HPDE6-E6E7 (cell line): ENCODE results near the gene HES7.
"Not testable (repeated sequence)": the region's sequence is repeated elsewhere in the genome, so short reads cannot be mapped to it uniquely, and the experiment has no call there.

Source experiments
- DNase-seq: peaks from one replicate; pipeline ENCODE4 v3.0.0; 2011; ENCODE audit warnings: missing footprints; ENCODE audit errors: extremely low spot score

The HES7 gene

GRCh38 chr17:8122924-8123694 is 797 bp downstream of the HES7 start:
- DNase-seq = no peak

GRCh38 chr17:8122422-8122923 is 1.4 kb downstream of the HES7 start:
- DNase-seq = no peak

DNA sequence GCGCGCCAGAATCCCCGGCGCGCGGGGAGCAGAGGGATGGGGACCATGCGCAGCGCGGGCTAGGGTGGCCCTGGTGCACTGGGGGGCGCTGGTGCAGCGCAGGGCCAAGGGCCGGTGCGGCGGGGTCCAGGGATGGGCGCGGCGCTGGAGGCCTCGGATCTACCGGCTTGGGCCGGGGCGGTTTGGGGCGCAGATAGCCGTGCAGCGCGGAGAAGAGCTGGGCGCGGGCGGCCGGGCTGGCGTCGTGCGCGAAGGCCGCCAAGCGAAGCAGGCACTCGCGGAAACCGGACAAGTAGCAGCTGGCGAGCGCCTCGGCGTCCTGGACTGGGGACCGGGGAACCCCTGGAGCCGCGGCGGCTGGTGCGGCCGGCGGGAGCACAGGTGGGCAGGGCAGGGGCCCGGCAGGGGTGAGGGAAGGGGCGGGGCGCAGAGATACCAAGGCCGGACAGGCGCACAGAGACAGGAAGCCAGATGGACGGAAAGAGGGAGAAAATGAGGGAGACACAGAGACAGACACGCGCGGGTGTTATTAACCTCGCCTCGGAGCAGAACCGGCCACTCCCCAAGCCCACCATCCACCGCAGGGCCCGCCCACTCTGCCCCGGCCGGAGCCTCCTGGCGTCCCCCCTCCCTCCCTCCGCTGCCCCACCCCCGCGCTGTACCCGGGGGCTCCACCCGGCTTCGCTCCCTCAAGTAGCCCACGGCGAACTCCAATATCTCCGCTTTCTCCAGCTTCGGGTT is 2.1 kb downstream of the HES7 start:
- DNase-seq = no peak

GRCh38 chr17:8121407-8121680 is 2.6 kb downstream of the HES7 start:
- DNase-seq = no peak

DNA sequence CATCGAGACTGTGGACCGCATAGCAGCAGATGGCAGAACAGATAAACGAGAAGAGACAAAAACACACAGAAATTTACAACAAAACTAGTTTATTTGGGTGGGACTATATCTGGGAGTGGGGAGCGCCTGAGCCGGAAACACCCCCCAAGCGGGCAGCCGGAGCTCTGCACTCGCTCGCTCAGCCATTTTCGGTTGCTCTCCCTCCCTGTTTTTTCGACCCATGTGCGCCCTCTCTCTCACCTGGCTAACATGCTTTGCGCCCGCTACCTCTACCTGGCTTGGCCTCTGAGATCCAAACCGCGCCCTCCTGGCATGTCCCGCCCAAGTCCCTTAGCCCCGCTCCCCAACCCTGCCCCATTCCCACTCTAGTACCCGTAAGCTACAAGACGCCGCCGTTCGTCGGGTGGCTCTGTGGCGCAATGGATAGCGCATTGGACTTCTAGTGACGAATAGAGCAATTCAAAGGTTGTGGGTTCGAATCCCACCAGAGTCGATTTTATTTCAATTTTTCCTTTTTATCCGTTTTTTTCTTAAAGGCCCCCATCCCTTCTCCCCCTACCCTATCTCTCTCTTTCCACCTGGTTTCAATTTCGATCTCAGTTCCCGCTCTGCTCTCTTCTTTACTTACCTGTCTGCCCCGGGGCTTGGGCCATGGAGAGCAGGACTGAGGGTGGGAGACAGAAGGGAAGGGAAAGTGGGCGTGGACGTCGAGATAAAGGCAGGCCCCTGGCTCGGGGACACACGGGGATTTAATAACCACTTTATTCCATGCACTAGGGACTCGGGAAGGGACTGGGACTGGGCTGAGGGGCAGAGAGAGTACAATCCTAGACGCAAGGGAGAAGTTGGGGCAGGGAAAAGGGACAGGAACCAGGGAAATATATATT is 3.1 kb downstream of the HES7 start:
- no peak for DNase-seq

DNA sequence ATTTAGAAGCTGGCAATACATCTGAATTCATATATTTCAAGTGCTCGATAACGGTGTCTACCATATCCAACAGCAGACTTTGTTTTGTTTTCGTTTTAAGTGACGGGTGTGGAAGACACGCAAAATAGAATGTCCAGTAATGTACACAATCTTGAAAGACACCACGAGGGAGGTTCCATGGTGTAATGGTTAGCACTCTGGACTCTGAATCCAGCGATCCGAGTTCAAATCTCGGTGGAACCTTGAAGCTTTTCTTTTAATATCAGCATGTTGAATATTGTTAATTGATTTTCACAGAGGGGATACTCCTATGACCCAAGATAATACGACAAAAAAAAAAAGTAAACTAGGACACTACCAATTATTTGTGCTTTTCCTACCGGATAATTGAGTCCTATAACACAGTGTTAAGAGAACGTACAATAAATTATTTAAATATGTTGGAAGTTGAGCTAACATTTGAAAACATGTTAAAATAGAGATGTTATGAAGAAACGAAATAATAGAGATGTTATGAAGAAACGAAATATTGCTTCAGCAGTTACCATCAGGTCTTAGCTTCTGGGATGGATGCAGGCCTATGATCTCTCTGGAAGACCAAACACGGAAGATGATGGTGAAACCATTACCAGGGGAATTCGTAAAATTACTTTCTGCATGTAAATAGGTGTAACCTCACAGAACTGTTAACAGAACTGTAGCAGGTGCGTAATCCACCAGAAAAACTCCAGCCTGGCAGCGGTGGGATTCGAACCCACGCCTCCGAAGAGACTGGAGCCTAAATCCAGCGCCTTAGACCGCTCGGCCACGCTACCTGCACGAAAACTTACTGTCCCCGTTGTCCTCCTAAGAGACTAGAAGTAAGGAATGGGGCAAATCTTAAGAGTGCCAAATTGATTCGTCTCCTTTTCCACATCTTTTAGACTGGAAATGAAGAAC is 4.1 kb downstream of the HES7 start:
- DNase-seq = no peak

GRCh38 chr17:8118769-8119580 is 4.9 kb downstream of the HES7 start:
- no peak for DNase-seq

GRCh38 chr17:8117980-8118768 is 5.7 kb downstream of the HES7 start, which contains the start of gene ALOXE3:
Gene ALOXE3, minus strand, starts transcription at chr17:8118514. Its CDS starts 524 bp downstream, at chr17:8117990.
- DNase-seq = no peak

DNA sequence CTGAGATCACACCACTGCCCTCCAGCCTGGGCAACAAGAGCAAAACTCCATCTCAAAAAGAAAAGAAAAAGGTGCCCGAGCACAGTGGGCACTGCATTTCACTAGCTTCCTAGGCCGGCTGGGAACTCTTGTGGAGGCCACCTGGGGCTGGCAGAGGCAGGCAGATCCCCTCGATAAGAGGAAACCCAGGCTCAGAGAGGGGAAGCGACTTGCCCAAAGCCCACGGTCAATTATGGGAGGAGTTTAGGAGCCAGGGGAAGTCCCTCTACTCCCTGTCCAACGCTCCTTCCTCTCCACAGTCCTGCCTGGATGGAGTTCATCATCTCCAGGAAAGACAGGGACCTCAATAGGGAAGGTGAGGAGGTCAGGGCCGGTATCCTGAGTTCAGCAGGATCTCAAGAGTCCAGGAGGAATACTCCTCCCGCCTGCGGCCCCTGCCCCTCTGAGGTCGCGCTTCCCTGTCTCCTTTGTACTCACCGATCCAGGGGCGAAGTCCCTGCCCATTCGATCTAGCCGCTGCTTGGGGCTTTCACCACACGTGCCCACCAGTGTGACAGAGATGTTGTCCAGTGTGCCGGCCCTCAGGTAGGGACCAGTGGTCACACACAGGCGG is 6.4 kb downstream of the HES7 start:
- no peak for DNase-seq

DNA sequence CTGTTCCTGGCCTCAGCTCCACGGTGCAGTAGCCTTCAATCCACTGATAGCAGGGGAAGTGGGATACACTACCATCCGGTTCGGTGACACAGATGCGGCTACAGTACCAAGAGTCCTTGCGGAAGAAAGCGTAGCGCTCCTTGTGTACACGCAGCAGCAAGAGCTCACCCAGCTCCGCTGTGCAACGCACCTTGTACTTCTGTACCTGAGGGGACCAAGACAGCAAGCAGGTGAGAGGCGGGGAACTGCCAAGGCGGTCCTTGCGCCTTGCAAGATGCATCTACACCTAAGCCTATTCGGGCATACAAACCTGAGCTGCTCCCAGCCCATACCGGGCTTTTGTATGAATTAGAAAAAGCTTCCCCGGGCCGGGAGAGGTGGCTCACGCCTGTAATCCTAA is 7.1 kb downstream of the HES7 start:
- no peak for DNase-seq

DNA sequence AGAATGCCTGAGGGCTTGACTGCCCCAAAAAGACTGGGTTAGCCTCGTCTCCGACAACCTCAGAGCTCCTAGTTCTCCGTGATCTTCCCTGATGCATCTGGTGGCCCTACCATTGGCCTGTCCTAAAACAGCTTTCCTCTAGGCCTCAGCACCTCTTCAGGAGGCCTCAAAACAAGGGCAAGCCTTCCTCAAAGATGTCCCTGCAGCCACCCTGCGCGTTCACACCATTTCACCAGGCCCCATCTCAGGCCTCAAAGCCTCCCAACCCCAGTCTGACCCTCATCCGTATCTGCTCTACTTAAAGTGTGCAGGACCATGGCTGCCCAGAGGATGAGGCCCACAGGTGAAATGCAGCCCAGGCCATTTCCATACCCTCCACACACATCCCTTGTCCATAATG is 13.0 kb downstream of the HES7 start:
- no peak for DNase-seq

DNA sequence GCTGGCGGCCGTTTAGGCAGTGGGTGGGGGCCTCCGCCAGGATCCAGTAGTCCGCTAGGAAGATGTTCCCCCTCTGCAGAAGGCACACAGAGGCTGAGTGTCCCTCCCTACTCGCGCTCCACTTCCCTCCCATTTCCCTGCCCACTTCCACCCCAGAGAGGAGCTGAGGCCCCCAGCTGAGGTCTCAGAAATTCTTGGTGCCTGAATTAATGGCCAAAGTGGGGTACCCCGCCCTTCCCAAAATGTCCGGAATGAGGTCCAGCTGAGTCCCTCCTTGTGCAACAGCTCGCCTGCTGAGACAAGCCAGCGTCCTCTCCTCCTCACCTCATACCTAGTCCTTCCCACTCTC is 13.5 kb downstream of the HES7 start:
- no peak for DNase-seq

DNA sequence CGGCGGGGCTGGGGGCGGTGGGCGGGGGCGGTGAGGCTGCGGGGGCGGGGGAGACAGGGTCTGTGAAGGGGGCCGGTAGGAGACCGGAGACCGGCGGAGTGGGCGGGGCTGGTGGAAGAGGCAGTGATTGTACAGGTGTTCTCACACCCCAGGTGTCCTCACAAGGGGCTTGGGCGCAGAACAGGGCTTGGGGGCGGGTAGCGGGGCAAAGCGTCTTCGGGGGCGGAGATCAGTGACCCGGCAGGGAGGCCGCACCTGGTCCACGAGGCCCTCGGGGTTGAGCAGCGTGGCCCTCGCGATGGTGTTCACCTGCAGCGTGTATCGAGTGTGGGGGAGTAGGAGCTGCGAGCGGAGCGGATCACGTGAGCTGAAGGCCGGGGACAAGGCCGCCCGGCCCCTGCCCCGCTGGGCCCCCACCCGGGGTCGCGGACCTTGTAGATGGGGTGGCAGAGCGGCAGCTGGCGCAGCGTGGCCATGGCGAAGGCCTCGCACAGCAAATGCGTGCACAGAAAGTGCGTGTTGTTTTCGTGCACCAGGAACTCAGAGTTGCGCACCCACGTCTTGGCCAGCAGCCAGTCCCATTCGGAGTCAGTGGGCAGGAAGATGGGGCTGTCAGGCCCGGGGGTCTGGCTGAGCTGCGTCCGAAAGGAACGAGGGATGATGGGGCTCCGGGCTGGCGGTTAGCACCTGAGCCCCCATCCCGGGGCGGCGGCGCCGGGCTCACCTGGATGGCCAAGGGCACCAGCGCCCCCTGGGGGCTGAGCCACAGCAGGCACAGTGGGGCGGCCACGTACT is 14.0 kb downstream of the HES7 start:
- DNase-seq = no peak

GRCh38 chr17:8108972-8109660 is 14.8 kb downstream of the HES7 start:
- no peak for DNase-seq

DNA sequence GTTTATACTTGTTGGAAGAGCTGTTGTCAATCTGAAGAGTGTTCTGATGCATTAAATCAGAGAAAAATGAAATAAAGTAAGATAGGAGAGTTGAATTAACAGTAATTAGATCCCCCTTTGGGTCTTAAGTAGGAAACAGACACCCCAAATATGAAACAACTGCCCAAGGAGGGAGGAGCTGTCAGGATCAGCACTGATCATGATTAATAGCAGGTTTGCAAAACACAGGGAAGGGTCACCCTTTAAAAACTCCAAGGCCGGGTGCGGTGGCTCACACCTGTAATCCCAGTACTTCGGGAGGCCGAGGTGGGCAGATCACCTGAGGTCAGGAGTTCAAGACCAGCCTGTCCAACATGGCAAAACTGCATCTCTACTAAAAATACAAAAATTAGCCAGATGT is 16.9 kb downstream of the HES7 start:
- DNase-seq = not testable (repeated sequence)

DNA sequence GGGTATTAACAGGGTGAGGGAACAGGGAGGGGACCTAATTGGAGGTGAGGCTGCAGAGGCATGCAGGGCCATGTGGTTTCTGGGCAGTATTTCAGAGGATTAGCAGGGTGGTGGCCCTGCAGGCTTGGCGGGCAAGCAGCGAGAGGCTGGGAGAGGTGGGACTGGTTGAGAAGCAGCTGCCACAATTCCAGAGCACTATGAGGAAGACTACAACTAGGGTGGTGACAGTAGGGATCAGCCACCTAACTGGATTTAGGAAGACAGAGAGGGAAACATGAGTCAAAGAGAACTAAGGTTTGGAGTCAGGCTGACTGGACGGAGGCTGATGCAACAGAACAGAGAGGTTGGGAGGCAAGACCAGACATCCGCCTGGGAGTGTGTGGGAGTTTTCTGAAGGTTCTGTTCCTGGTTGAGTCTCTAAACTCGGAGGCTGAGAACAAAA is 17.9 kb downstream of the HES7 start:
- DNase-seq = no peak

DNA sequence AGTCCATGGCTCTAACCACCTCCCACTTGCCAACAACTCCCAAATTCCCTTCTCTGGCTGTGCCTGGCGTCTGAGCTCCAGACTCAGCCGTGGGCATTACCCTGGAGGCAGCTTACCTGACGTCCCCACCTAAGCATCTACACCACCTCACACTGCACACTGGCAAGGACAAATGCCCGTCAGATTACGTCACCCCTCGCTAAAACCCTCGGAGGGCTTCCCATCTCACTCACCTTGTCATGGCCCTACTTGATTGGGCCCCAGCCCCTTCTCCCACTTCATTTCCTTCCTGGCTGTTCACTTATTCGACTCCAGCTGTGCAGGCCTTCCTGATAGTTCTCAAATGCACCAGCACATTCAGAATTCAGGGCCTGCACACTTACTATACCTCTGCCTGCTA is 19.0 kb downstream of the HES7 start:
- DNase-seq = no peak

DNA sequence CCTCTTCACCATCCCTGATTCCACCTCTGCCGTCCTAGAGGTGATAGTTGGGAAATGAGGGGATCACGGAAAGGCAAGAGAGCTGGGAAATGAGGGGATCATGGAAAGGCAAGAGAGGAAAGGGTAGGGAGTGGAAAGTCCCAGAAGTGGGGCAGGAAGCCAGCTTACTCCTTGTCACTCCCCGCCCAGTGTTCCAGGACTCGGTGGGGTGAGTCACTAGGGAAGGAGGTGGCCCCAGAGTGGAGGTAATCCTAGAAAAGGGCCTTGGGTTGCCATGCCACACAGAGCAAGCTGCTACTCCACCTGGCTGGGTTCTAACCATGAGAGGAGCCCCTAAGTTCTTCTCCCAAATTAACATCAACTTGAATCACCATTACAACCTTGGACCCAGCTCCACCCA is 20.4 kb downstream of the HES7 start:
- no peak for DNase-seq
